ENCODE results near the gene PRRC2B. TPM values are rescaled to one million over a fixed set of nuclear protein-coding genes. Genes with fewer than 3 reads are reported as not detected.

The PRRC2B gene
- total RNA-seq, 1 experiment from 2014 or later: 170 TPM

DNA sequence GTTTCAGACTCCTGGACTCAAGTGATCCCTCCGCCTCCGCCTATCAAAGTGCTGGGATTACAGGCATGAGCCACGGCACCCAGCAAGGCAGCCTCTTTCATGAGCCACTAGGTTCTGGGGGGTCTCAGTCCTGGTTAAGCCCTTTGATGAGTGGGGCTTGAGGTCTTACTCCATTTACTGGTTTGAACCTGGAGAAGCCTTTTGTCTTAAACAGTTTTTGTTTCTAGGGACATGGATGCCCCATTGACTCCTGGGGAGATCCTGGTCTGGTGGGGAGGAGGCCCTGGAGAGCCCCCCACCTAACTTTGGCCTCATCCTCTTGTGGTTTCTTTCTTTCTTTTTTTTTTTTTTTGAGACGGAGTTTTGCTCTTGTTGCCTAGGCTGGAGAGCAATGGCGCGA, 6.7 kb downstream of the PRRC2B start (continued):
- TF ChIP-seq REST (IDR thresholded peaks at IDR 0.05; ENCODE audit: low read depth): no peak

DNA sequence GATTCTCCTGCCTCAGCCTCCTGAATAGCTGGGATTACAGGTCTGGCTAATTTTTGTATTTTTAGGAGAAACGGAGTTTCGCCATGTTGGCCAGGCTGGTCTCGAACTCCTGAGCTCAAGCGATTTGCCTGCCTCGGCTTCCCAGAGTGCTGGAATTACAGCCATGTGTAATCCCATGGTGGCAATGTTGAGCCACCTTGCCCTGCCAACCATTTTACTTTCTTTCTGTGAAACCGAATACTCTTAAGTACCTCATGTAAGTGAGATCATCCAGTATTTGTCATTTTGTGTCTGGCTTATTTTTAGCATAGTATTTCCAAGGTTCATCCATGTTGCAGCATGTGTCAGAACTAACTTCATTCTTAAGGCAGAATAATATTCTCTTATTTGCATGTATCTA, 8.2 kb downstream of the PRRC2B start:
- ChIA-PET RAD21 (ENCODE audit: low non-redundant PET in 1 of 2, low total read pairs in 2 of 2, uncharacterized antibody in 2 of 2, unreplicated experiment in 2 of 2) (no interaction called here), CTCF (no interaction called here), POLR2A (no interaction called here)
- BruUV-seq (replicated peaks): no TSS peak
- no peaks in the 10 kb centered on the region for H3K9me3 ChIP-seq (ENCODE audit: control insufficient read depth in 1 of 2, insufficient read depth in 1 of 2, low read depth in 1 of 2, low read length in 2 of 2)
- H3K4me1 ChIP-seq (ENCODE audit: control insufficient read depth in 1 of 2, insufficient read depth in 2 of 2, low read length in 2 of 2): peaks cover 27 to 46% of the 10 kb centered on the region in 2 experiments
- H3K4me2 ChIP-seq (ENCODE audit: low read length): no peak overlapping the region
- intact Hi-C loops (cut with micrococcal nuclease): no loop called here
- no peak overlapping the region for H3K9ac ChIP-seq (ENCODE audit: low read length)
- no peak overlapping the region for H3K27ac ChIP-seq (ENCODE audit: low read depth, low read length)
- no peak overlapping the region for H2AFZ ChIP-seq (ENCODE audit: low read depth, low read length, poor library complexity, severe bottlenecking)
- H3K9me2 ChIP-seq (ENCODE audit: insufficient read depth): no peaks in the 10 kb centered on the region
- no peaks in the 10 kb centered on the region for H3K27me3 ChIP-seq (ENCODE audit: insufficient read depth, low read length)
- H3K4me3 ChIP-seq (replicated peaks in 1 of 2; ENCODE audit: low read depth in 1 of 2, low read length in 2 of 2): no peak overlapping the region
- no peaks in the 10 kb centered on the region; a peak in 1 of 4 replicates for H3K36me3 ChIP-seq (ENCODE audit: control insufficient read depth in 1 of 2, insufficient read depth in 2 of 2, low read length in 2 of 2)
- DNase-seq (ENCODE audit: low read depth, low spot score): no peak
- no peak for ATAC-seq
- H4K20me1 ChIP-seq (ENCODE audit: insufficient read depth): peaks cover 60% of the 10 kb centered on the region; the same call in 1 of the 2 replicates
- peaks cover 99% of the 10 kb centered on the region for H3K79me2 ChIP-seq (ENCODE audit: insufficient read depth, low read length)
- TF ChIP-seq SRF (IDR thresholded peaks at IDR 0.05; ENCODE audit: low read depth): no peak
- no peak for TF ChIP-seq CTCF (IDR thresholded peaks at IDR 0.05 in 2 of 3, conservative IDR thresholded peaks at IDR 0.05 in 1 of 3; ENCODE audit: borderline replicate concordance in 1 of 3, insufficient read depth in 1 of 3, low read depth in 2 of 3, low read length in 2 of 3)
- TF ChIP-seq ATF3 (IDR thresholded peaks at IDR 0.05): no peak
- no peak for TF ChIP-seq ELF1 (IDR thresholded peaks at IDR 0.05; ENCODE audit: borderline replicate concordance, low read depth)
- TF ChIP-seq REST (IDR thresholded peaks at IDR 0.05; ENCODE audit: low read depth): no peak
- TF ChIP-seq RAD21 (IDR thresholded peaks at IDR 0.05; ENCODE audit: low read depth): no peak
- no peak for TF ChIP-seq ZBTB33 (IDR thresholded peaks at IDR 0.05; ENCODE audit: extremely low read depth, insufficient replicate concordance, low read length)
- no peak for TF ChIP-seq YY1 (IDR thresholded peaks at IDR 0.05; ENCODE audit: extremely low read depth, insufficient replicate concordance, low read depth, low read length)
- TF ChIP-seq EZH2 (IDR thresholded peaks at IDR 0.05): no peak
- TF ChIP-seq ZFX (IDR thresholded peaks at IDR 0.05): no peak
- no peak for TF ChIP-seq CBX3 (IDR thresholded peaks at IDR 0.05; ENCODE audit: low read depth)
- TF ChIP-seq TCF7L2 (IDR thresholded peaks at IDR 0.05; ENCODE audit: borderline replicate concordance, extremely low read depth, insufficient read depth, insufficient read length): no peak
- TF ChIP-seq FOSL1 (IDR thresholded peaks at IDR 0.05; ENCODE audit: low read depth): no peak

Measured in HCT116 (cell line).